Heart right ventricle (tissue), 16 donors: ENCODE data around the gene GSTM3. TPM values are rescaled to one million over a fixed set of nuclear protein-coding genes. Genes with fewer than 3 reads are reported as not detected.
"Not testable (repeated sequence)": the region's sequence is repeated elsewhere in the genome, so short reads cannot be mapped to it uniquely, and the experiment has no call there.

Experiments used
- ATAC-seq, 8 donors: fragments of 200-7000 bp; cut with Tn5 transposase; one replicate each; pipeline ENCODE4 v1.9.1; 2020; ENCODE audit warnings: mild to moderate bottlenecking in 8 of 8, moderate library complexity in 8 of 8, moderate number of reproducible peaks in 1 of 8
- DNase-seq, 2 donors: peaks; one replicate each; pipeline ENCODE4 v3.0.0-alpha.2; 2020
- H3K27ac ChIP-seq, 10 donors: fragments of 200-600 bp; sonication (generic) in 2 of 10; one replicate each; pipeline versions ENCODE4 v1.5.0 to v1.8.0; 2020 to 2022; ENCODE audit warnings: mild to moderate bottlenecking in 3 of 10
- H3K27me3 ChIP-seq, 7 donors: fragments of 200-600 bp; one replicate each; pipeline ENCODE4 v1.8.0; 2021 to 2022; ENCODE audit warnings: mild to moderate bottlenecking in 2 of 7
- H3K36me3 ChIP-seq, 9 donors: fragments of 200-600 bp; sonication (generic) in 1 of 9; one replicate each; pipeline versions ENCODE4 v1.5.0 to v1.8.0; 2020 to 2022; ENCODE audit warnings: mild to moderate bottlenecking in 2 of 9
- H3K4me1 ChIP-seq, 9 donors: fragments of 200-600 bp; sonication (generic) in 1 of 9; one replicate each; pipeline versions ENCODE4 v1.5.0 to v1.8.0; 2020 to 2022; ENCODE audit warnings: mild to moderate bottlenecking in 4 of 9
- H3K4me3 ChIP-seq, 10 donors: fragments of 200-600 bp; sonication (generic) in 2 of 10; one replicate each; pipeline versions ENCODE4 v1.5.0 to v1.8.0; 2020 to 2022; ENCODE audit warnings: mild to moderate bottlenecking in 7 of 10, moderate library complexity in 2 of 10
- H3K9me3 ChIP-seq, 11 donors: fragments of 200-600 bp in 10 of 11; sonication (generic) in 2 of 11; one replicate each; pipeline versions ENCODE4 v1.5.0 to v1.8.0; 2013 to 2022; ENCODE audit warnings: mild to moderate bottlenecking in 2 of 11, control low read depth in 1 of 11, moderate library complexity in 1 of 11
- WGBS, 2 donors: extraction: QIAGEN DNeasy Blood & Tissue Kit; methylation state at CpG; one replicate each; pipeline ENCODE4 v1.1.7; 2013; ENCODE audit warnings: inconsistent platforms in 1 of 2; 5-methylcytosine and 5-hydroxymethylcytosine counted together
- intact Hi-C, 10 donors: fragments of 100-400 bp; cut with DNase I; formaldehyde crosslinking; loops; one replicate each; pipeline versions ENCODE4 v1.11.1 to v1.14.2; 2022
- polyA plus RNA-seq, 2 donors: library from polyadenylated mRNA; stranded (reverse); fragments of 200-250 nt; gene quantifications; one replicate each; pipeline ENCODE4 v1.2.3, GENCODE V29; 2013
- total RNA-seq, 10 donors: library from RNA; stranded (reverse); fragmentation: NEBNext Ultra II Directional in 3 of 10; extraction: Animal tissue kit (Norgen Biotek cat#: 25700) in 3 of 10; gene quantifications; one replicate each; pipeline versions ENCODE4 v1.2.1 to v1.2.4, GENCODE V29; 2021 to 2023
- TF ChIP-seq, protein P1 (sequence below), 9 donors: fragments of 200-600 bp; sonication (generic) in 2 of 9; IDR thresholded peaks; one replicate each; pipeline versions ENCODE4 v1.5.0 to v1.8.0; 2021 to 2022; ENCODE audit warnings: antibody characterized with exemption in 9 of 9, mild to moderate bottlenecking in 5 of 9, moderate library complexity in 1 of 9
- donor health status: Arrhythmogenic right ventricular cardiomyopathy.
- donor health status: ischemic (EF 13 %, LVEDD 7.1; RV severe dilation, severe dysfunction).
- donor health status: healthy with polysubstance abuse.
- donor health status: DM: no; HTN: yes; CAD: no.
- donor health status: DM: no; HTN: no; CAD: no.
- donor health status: ischemic (EF 25% LVEDD 6.9; RV normal size, moderate dysfunction).
- donor health status: ischemic (EF 25% LVEDD 5.7; RV mildly dilated, moderate dysfunction).
- donor health status: healthy.
- donor health status: DM: yes; HTN: yes; CAD: no.
- donor health status: Ischemic cardiomyopathy.
- donor health status: ischemic (EF 35%, LVEDD 5.7; RV mildly dilated, moderate dysfunction).
- donor health status: nonischemic (EF 11% LVEDD 7.7; RV severe dilation, severe dysfunction).
- donor health status: DM: yes; HTN: yes; CAD: no.
- donor health status: PGD.
- donor health status: ischemic (EF 29% LVEDD 5.4; RV normal size, mild dysfunction).
- donor health status: nonischemic (EF 23%, LVEDD 6.1; RV moderate dilation, normal function).

The GSTM3 gene
- total and polyA plus RNA-seq, 12 donors = 49.0 to 289 (median 99.3) TPM

GRCh38 chr1:109750920-109751319 is 10.1 kb upstream of the GSTM3 start:
- H3K4me3 ChIP-seq = no peak overlapping the region
- DNase-seq = no peak
- H3K36me3 ChIP-seq = no peaks in the 10 kb centered on the region
- H3K4me1 ChIP-seq = peaks cover 0 to 16% (median 0%) of the 10 kb centered on the region in 9 donors
- no peak overlapping the region for H3K27ac ChIP-seq
- WGBS, 2 donors = 79 to 93% methylated on average over 6 of the region's 6 CpGs
- intact Hi-C loops = no loop called here
- TF ChIP-seq, protein P1, sequence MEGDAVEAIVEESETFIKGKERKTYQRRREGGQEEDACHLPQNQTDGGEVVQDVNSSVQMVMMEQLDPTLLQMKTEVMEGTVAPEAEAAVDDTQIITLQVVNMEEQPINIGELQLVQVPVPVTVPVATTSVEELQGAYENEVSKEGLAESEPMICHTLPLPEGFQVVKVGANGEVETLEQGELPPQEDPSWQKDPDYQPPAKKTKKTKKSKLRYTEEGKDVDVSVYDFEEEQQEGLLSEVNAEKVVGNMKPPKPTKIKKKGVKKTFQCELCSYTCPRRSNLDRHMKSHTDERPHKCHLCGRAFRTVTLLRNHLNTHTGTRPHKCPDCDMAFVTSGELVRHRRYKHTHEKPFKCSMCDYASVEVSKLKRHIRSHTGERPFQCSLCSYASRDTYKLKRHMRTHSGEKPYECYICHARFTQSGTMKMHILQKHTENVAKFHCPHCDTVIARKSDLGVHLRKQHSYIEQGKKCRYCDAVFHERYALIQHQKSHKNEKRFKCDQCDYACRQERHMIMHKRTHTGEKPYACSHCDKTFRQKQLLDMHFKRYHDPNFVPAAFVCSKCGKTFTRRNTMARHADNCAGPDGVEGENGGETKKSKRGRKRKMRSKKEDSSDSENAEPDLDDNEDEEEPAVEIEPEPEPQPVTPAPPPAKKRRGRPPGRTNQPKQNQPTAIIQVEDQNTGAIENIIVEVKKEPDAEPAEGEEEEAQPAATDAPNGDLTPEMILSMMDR (IDR thresholded peaks at IDR 0.05) = no peak
- H3K27me3 ChIP-seq = peaks cover 0 to 4% (median 0%) of the 10 kb centered on the region in 7 donors
- no peak for ATAC-seq
- no peaks in the 10 kb centered on the region for H3K9me3 ChIP-seq

DNA sequence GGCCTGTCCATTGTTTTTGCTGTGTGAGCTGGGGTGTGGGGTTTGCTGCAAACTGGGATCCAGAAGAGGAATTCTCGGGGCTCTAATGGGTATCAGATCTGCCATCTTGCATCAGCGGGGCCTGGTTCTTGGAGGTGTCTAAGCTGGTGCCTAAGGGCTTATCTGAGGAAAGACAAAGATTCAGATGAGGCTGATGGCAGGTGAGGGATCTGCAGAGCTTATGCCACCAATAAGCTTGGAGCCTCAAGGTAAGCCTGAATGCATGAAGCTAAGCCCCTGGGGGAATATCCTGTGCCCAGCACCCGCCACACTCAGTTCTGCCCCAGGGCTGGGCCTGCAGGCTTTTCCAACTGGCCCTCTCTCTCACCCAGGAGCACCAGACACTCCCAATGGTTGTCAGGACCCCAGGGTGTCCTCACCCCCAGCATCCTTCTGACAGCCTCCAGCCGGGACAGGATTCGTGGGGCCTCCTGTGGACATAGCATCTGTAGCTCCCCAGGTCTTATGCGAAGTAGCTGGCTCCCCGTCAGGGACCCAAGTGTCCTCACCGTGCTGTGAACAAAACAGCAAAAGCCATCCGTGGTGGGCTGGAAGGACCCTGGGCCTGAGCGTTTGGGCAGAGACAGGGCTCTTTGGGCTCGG is 9.5 kb upstream of the GSTM3 start:
- Histone ChIP-seq H3K4me3 (no peak overlapping the region), H3K27ac (no peak overlapping the region), H3K27me3 (peaks cover 0 to 4% (median 0%) of the 10 kb centered on the region in 7 donors), H3K9me3 (no peaks in the 10 kb centered on the region), H3K4me1 (peaks cover 0 to 16% (median 0%) of the 10 kb centered on the region in 9 donors), H3K36me3 (no peaks in the 10 kb centered on the region)
- DNase-seq = no peak
- whole genome bisulfite sequencing, 2 donors = 92 to 94% methylated on average over 11 of the region's 11 CpGs
- ATAC-seq = no peak
- TF ChIP-seq, protein P1 (IDR thresholded peaks at IDR 0.05) = no peak
- intact Hi-C loops = no loop called here

DNA sequence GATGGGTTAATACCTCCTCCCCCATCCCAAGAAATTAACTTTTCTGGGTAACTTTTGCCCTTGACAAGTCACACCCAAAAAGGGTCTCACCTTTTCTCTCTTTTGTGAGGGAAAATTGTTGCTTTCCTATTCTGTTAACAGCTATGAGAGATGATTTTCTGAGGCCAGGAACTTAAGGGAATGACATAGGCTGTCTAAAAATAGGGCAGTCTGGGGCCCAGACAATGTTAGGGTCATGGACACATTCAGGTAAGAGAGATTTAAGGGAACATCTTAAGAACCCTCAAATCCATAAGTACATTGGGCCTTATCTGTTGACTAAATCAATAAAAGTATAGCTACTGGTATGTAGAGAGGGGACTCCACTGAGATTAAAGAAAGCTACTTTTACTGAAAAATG is 8.4 kb upstream of the GSTM3 start:
- TF ChIP-seq, protein P1 (IDR thresholded peaks at IDR 0.05) = no peak
- H3K9me3 ChIP-seq = no peaks in the 10 kb centered on the region
- DNase-seq (no peak), ATAC-seq (peak in 4 of 8 donors; percentile 40 to 79 (median 47))
- H3K27ac ChIP-seq = no peak overlapping the region
- peaks cover 0 to 4% (median 0%) of the 10 kb centered on the region in 7 donors for H3K27me3 ChIP-seq
- H3K36me3 ChIP-seq = no peaks in the 10 kb centered on the region
- intact Hi-C loops = no loop called here
- no peak overlapping the region for H3K4me3 ChIP-seq
- peaks cover 0 to 8% (median 0%) of the 10 kb centered on the region in 9 donors for H3K4me1 ChIP-seq

GRCh38 chr1:109748311-109748710 is 7.5 kb upstream of the GSTM3 start:
- WGBS, 2 donors = 88 to 93% methylated on average over 7 to 10 of the region's 10 CpGs
- H3K27ac ChIP-seq, H3K9me3 ChIP-seq, H3K27me3 ChIP-seq, H3K4me3 ChIP-seq, DNase-seq, ATAC-seq, H3K4me1 ChIP-seq, intact Hi-C loops, H3K36me3 ChIP-seq: not testable (repeated sequence)
